Keratinocyte (primary cell): ENCODE data around the gene TUBB4A. TPM values are rescaled to one million over a fixed set of nuclear protein-coding genes. Genes with fewer than 3 reads are reported as not detected.

Experiments
- DNase-seq: peaks from one replicate; pipeline ENCODE4 v3.0.0-alpha.2; 2011; ENCODE audit warnings: low read depth, missing footprints, low spot score
- FAIRE-seq: peaks from 2 replicates; lab custom pipeline; 2011; peaks lifted over from hg19 to GRCh38; lab: Jason Lieb, UNC
- H2AFZ ChIP-seq: 2 replicates; pipeline ENCODE4 v1.6.0; 2012; ENCODE audit warnings: low read length, control low read depth, inconsistent platforms; ENCODE audit not compliant: control insufficient read depth
- H3K27ac ChIP-seq: 2 replicates; pipeline ENCODE4 v1.5.1; 2011; ENCODE audit warnings: low read length; ENCODE audit not compliant: control insufficient read depth, insufficient read depth
- H3K27me3 ChIP-seq: 3 replicates; pipeline ENCODE4 v1.6.0; 2011; ENCODE audit warnings: low read length; ENCODE audit not compliant: control insufficient read depth, insufficient read depth; ENCODE audit errors: extremely low read depth
- H3K36me3 ChIP-seq, 2 experiments: 2 replicates in 1 of 2; 3 replicates in 1 of 2; pipeline ENCODE4 v1.5.1; 2011; ENCODE audit warnings: low read length in 2 of 2, mild to moderate bottlenecking in 1 of 2; ENCODE audit not compliant: control insufficient read depth in 2 of 2, insufficient read depth in 2 of 2; ENCODE audit errors: extremely low read depth in 1 of 2
- H3K4me1 ChIP-seq: 3 replicates; pipeline ENCODE4 v1.5.1; 2011; ENCODE audit warnings: low read length; ENCODE audit not compliant: control insufficient read depth, insufficient read depth; ENCODE audit errors: extremely low read depth
- H3K4me2 ChIP-seq: 3 replicates; pipeline ENCODE4 v1.6.0; 2011; ENCODE audit warnings: low read depth, low read length; ENCODE audit not compliant: control insufficient read depth, insufficient read depth; ENCODE audit errors: extremely low read depth
- H3K4me3 ChIP-seq, 3 experiments: fragments of 200-600 bp in 1 of 3; sonication (generic) in 1 of 3; 2 replicates in 2 of 3; 3 replicates in 1 of 3; pipeline ENCODE4 v1.5.1; 2011 to 2016; ENCODE audit warnings: low read length in 3 of 3, mild to moderate bottlenecking in 3 of 3, control low read depth in 2 of 3, inconsistent platforms in 1 of 3, low read depth in 1 of 3, mixed read lengths in 1 of 3, mixed run types in 1 of 3, moderate library complexity in 1 of 3; ENCODE audit not compliant: control insufficient read depth in 2 of 3, insufficient read depth in 2 of 3; ENCODE audit errors: extremely low read depth in 1 of 3
- H3K79me2 ChIP-seq: 2 replicates; pipeline ENCODE4 v1.6.0; 2012; ENCODE audit warnings: low read length; ENCODE audit not compliant: control insufficient read depth, insufficient read depth
- H3K9ac ChIP-seq: 3 replicates; pipeline ENCODE4 v1.6.0; 2011; ENCODE audit warnings: low read length; ENCODE audit not compliant: control insufficient read depth, insufficient read depth; ENCODE audit errors: extremely low read depth
- H3K9me1 ChIP-seq: 3 replicates; pipeline ENCODE4 v1.6.0; 2011; ENCODE audit warnings: low read length; ENCODE audit not compliant: control insufficient read depth, insufficient read depth; ENCODE audit errors: extremely low read depth
- H3K9me3 ChIP-seq: 2 replicates; pipeline ENCODE4 v1.5.1; 2012; ENCODE audit warnings: low read depth, low read length; ENCODE audit not compliant: control insufficient read depth
- H4K20me1 ChIP-seq: 3 replicates; pipeline ENCODE4 v1.6.0; 2011; ENCODE audit warnings: low read length; ENCODE audit not compliant: control insufficient read depth, insufficient read depth; ENCODE audit errors: extremely low read depth
- EZH2 ChIP-seq: IDR thresholded peaks from one replicate; pipeline ENCODE4 v1.6.1; 2012; ENCODE audit warnings: inconsistent platforms, mild to moderate bottlenecking, low read length, moderate library complexity
- dilution Hi-C: fragments of 300-500 bp; cut with MboI; formaldehyde crosslinking; loops from one replicate; pipeline ENCODE4 v1.7.0; 2020; ENCODE audit warnings: low sequenced_read_pairs; ENCODE audit not compliant: extremely low pct_ligation_motif_present
- polyA plus RNA-seq, 5 experiments: library from polyadenylated mRNA; depleted of rRNA in 3 of 5; stranded (reverse) in 3 of 5; stranded (forward) in 1 of 5; unstranded in 1 of 5; fragments of >200 nt; gene quantifications; 1 replicate in 1 of 5; 2 replicates in 3 of 5; 3 replicates in 1 of 5; pipeline versions ENCODE4 v1.2.1 to v1.2.3, GENCODE V29; 2011 to 2012; ENCODE audit warnings: missing spikeins in 2 of 5, low read depth in 1 of 5, low replicate concordance in 1 of 5
- TF ChIP-seq, protein P1 (sequence below), 3 experiments: IDR thresholded peaks in 1 of 3; conservative IDR thresholded peaks in 1 of 3; optimal IDR thresholded peaks in 1 of 3; 2 replicates in 2 of 3; 3 replicates in 1 of 3; pipeline versions ENCODE3 to v1.5.1; 2011; ENCODE audit warnings: low read length in 3 of 3, mild to moderate bottlenecking in 3 of 3, moderate library complexity in 2 of 3, control low read depth in 1 of 3, inconsistent platforms in 1 of 3; ENCODE audit not compliant: insufficient read depth in 2 of 3; ENCODE audit errors: extremely low read depth in 1 of 3

The TUBB4A gene
- polyA plus RNA-seq, 1 donor (not counting 4 experiments of a cell fraction or from before 2014, with no cell fraction given) = not detected

DNA sequence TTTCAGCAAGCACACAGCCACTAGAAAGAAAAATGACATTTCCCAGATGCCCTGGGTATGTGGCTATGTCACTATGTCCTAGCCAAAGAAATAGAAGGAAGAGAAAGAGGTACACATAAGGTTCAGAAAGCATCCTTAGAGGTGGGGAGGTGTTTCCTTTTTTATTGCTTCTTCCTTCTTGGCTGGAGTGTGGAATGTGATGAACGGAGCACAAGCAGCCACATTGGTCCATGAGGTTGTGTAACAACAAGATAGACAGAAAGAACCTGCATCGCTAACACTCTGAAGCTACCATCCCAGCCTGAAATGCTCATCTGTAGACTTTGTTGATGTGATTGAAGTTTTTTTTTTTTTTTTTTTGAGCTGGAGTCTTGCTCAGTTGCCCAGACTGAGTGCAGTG is 49.2 kb downstream of the TUBB4A start:
- FAIRE-seq = no peak
- H3K27ac ChIP-seq = no peak overlapping the region
- no peaks in the 10 kb centered on the region for H3K27me3 ChIP-seq
- H3K9ac ChIP-seq = no peak overlapping the region
- dilution Hi-C loops = no loop called here
- peaks cover 6% of the 10 kb centered on the region for H3K9me3 ChIP-seq
- H3K36me3 ChIP-seq = peaks cover 6 to 13% of the 10 kb centered on the region in 2 experiments
- no peaks in the 10 kb centered on the region for H3K79me2 ChIP-seq
- H2AFZ ChIP-seq = no peak overlapping the region
- H4K20me1 ChIP-seq = no peaks in the 10 kb centered on the region
- H3K4me3 ChIP-seq = no peak overlapping the region
- no peak for TF ChIP-seq EZH2
- TF ChIP-seq, protein P1, sequence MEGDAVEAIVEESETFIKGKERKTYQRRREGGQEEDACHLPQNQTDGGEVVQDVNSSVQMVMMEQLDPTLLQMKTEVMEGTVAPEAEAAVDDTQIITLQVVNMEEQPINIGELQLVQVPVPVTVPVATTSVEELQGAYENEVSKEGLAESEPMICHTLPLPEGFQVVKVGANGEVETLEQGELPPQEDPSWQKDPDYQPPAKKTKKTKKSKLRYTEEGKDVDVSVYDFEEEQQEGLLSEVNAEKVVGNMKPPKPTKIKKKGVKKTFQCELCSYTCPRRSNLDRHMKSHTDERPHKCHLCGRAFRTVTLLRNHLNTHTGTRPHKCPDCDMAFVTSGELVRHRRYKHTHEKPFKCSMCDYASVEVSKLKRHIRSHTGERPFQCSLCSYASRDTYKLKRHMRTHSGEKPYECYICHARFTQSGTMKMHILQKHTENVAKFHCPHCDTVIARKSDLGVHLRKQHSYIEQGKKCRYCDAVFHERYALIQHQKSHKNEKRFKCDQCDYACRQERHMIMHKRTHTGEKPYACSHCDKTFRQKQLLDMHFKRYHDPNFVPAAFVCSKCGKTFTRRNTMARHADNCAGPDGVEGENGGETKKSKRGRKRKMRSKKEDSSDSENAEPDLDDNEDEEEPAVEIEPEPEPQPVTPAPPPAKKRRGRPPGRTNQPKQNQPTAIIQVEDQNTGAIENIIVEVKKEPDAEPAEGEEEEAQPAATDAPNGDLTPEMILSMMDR (optimal IDR thresholded peaks at IDR 0.05 in 1 of 3, IDR thresholded peaks at IDR 0.05 in 1 of 3, conservative IDR thresholded peaks at IDR 0.05 in 1 of 3; ENCODE audit: extremely low read depth in 1 of 3, insufficient read depth in 2 of 3, low read length in 3 of 3) = no peak
- no peak overlapping the region for H3K4me2 ChIP-seq
- H3K4me1 ChIP-seq = no peaks in the 10 kb centered on the region
- H3K9me1 ChIP-seq = no peaks in the 10 kb centered on the region
- no peak for DNase-seq

DNA sequence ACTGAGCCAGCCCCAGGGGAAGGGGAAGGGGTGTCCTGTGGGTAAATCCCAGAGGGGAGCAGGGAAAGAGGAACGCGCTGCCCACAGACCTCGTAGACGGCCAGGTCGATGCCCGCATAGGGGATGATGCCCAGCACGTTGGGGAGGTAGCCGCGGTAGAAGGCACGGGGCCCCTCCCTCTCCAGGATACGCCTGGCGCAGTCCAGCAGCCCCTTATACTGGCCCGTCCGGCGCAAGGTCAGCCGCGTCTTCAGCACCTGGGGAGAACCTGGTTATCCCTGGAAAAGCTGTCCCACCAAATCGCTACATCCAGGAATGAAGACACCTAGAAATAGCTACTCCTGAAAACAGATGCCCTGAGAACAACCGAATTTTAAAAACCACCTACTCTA is 49.9 kb downstream of the TUBB4A start:
- no peaks in the 10 kb centered on the region for H4K20me1 ChIP-seq
- H3K4me3 ChIP-seq = no peak overlapping the region
- no peaks in the 10 kb centered on the region for H3K9me1 ChIP-seq
- DNase-seq = no peak
- H3K4me2 ChIP-seq = no peak overlapping the region
- no peaks in the 10 kb centered on the region for H3K79me2 ChIP-seq
- H3K27me3 ChIP-seq = no peaks in the 10 kb centered on the region
- dilution Hi-C loops = no loop called here
- no peak overlapping the region for H3K27ac ChIP-seq
- no peak for FAIRE-seq
- TF ChIP-seq EZH2 = no peak
- TF ChIP-seq, protein P1 (optimal IDR thresholded peaks at IDR 0.05 in 1 of 3, IDR thresholded peaks at IDR 0.05 in 1 of 3, conservative IDR thresholded peaks at IDR 0.05 in 1 of 3; ENCODE audit: extremely low read depth in 1 of 3, insufficient read depth in 2 of 3, low read length in 3 of 3) = no peak
- H3K36me3 ChIP-seq = peaks cover 4 to 13% of the 10 kb centered on the region in 2 experiments
- H3K9me3 ChIP-seq = peaks cover 6% of the 10 kb centered on the region
- no peak overlapping the region for H3K9ac ChIP-seq
- no peak overlapping the region for H2AFZ ChIP-seq
- H3K4me1 ChIP-seq = no peaks in the 10 kb centered on the region
